Smooth muscle cell (in vitro differentiated cells): ENCODE measurements around the gene CFAP58. TPM values are rescaled to one million over a fixed set of nuclear protein-coding genes. Genes with fewer than 3 reads are reported as not detected.

Experiments used
- DNase-seq: peaks from one replicate; lab custom pipeline; 2025; ENCODE audit not compliant: unreplicated experiment; lab: John Stamatoyannopoulos, UW
- H2AFZ ChIP-seq: fragments of 200-600 bp; sonication (generic); 2 replicates; pipeline ENCODE4 v1.6.0; 2016; ENCODE audit warnings: antibody characterized with exemption, low read depth, mild to moderate bottlenecking
- H3F3A ChIP-seq: fragments of 200-600 bp; sonication (generic); 2 replicates; pipeline ENCODE4 v1.6.0; 2017; ENCODE audit warnings: antibody characterized with exemption, low read depth
- H3K27ac ChIP-seq: fragments of 200-600 bp; sonication (generic); 2 replicates; pipeline ENCODE4 v1.5.1; 2016; ENCODE audit warnings: low read depth, mild to moderate bottlenecking
- H3K27me3 ChIP-seq: fragments of 200-600 bp; sonication (generic); 2 replicates; pipeline ENCODE4 v1.6.1; 2016; ENCODE audit warnings: low read depth, mild to moderate bottlenecking
- H3K36me3 ChIP-seq: fragments of 200-600 bp; sonication (generic); 2 replicates; pipeline ENCODE4 v1.5.1; 2016; ENCODE audit warnings: low read depth
- H3K4me1 ChIP-seq: fragments of 200-600 bp; sonication (generic); 2 replicates; pipeline ENCODE4 v1.5.1; 2016; ENCODE audit warnings: low read depth
- H3K4me2 ChIP-seq: fragments of 200-600 bp; sonication (generic); 2 replicates; pipeline ENCODE4 v1.6.0; 2016; ENCODE audit warnings: mild to moderate bottlenecking
- H3K4me3 ChIP-seq: fragments of 200-600 bp; sonication (generic); 2 replicates; pipeline ENCODE4 v1.5.1; 2016; ENCODE audit warnings: mild to moderate bottlenecking
- H3K79me2 ChIP-seq: fragments of 200-600 bp; sonication (generic); 2 replicates; pipeline ENCODE4 v1.6.0; 2016; ENCODE audit warnings: low read depth, mild to moderate bottlenecking
- H3K9ac ChIP-seq: fragments of 200-600 bp; sonication (generic); 2 replicates; pipeline ENCODE4 v1.6.0; 2016; ENCODE audit warnings: low read depth
- H3K9me3 ChIP-seq: fragments of 200-600 bp; sonication (generic); replicated peaks from 2 replicates; pipeline ENCODE4 v1.5.1; 2016; ENCODE audit warnings: low read depth
- H4K20me1 ChIP-seq: fragments of 200-600 bp; sonication (generic); 2 replicates; pipeline ENCODE4 v1.6.0; 2016; ENCODE audit warnings: low read depth
- WGBS: methylation state at CpG from one replicate; pipeline ENCODE4 v1.1.7; 2016; ENCODE audit warnings: low lambda C conversion rate; 5-methylcytosine and 5-hydroxymethylcytosine counted together
- polyA plus RNA-seq: library from polyadenylated mRNA; unstranded; fragments of >200 nt; fragmentation: Nextera tagmentation; extraction: Ambion mirVana; gene quantifications from 2 replicates; pipeline ENCODE4 v1.2.1, GENCODE V29; 2016
- total RNA-seq: library from RNA; depleted of rRNA; stranded (reverse); fragments of >200 nt; gene quantifications from 2 replicates; pipeline ENCODE4 v1.2.3, GENCODE V29; 2014
- TF ChIP-seq, protein P1 (sequence below): fragments of 200-600 bp; sonication (generic); IDR thresholded peaks from 2 replicates; pipeline ENCODE4 v1.5.1; 2017; ENCODE audit warnings: borderline replicate concordance, mild to moderate bottlenecking, antibody characterized with exemption; ENCODE audit not compliant: insufficient read depth, poor library complexity, severe bottlenecking

The CFAP58 gene
- total and polyA plus RNA-seq, 2 experiments from 2014 or later = 0.39 to 0.54 TPM

DNA sequence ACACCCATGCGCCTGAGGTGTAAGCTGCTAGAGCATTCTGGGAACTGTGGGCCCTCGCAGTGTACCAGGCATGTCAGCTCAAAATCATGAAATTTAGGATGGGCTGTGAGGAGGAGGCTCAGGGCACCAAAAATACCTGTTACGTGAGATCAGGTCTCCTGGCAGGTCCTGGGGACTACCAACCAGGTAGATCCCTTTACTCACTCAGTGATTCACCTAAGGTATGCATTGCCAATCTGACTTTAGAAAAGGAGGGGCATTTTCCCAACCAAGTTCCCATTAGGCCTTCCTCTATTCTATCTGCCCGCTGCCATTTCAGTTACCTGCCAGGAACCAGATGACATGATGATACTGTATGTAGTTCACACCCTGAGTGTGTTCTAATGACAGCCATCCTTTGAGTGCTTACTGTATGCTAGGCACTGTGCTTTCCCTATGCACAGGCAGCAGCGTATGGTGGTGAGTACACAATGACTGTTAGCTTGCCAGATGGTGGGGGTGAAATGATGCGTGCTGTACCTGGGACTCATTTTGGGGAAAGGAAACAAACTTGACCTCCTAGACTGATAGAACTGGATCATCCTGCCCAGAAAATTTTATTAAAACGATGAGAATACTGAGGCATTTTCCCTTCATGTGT lies 62.0 kb downstream of the CFAP58 start:
- TF ChIP-seq, protein P1, sequence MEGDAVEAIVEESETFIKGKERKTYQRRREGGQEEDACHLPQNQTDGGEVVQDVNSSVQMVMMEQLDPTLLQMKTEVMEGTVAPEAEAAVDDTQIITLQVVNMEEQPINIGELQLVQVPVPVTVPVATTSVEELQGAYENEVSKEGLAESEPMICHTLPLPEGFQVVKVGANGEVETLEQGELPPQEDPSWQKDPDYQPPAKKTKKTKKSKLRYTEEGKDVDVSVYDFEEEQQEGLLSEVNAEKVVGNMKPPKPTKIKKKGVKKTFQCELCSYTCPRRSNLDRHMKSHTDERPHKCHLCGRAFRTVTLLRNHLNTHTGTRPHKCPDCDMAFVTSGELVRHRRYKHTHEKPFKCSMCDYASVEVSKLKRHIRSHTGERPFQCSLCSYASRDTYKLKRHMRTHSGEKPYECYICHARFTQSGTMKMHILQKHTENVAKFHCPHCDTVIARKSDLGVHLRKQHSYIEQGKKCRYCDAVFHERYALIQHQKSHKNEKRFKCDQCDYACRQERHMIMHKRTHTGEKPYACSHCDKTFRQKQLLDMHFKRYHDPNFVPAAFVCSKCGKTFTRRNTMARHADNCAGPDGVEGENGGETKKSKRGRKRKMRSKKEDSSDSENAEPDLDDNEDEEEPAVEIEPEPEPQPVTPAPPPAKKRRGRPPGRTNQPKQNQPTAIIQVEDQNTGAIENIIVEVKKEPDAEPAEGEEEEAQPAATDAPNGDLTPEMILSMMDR = no peak
- Histone ChIP-seq H3K27ac (no peak overlapping the region), H3K36me3 (no peaks in the 10 kb centered on the region), H2AFZ (no peak overlapping the region), H3K27me3 (no peaks in the 10 kb centered on the region), H3K4me1 (no peaks in the 10 kb centered on the region), H3K9me3 (no peaks in the 10 kb centered on the region), H3F3A (no peaks in the 10 kb centered on the region), H3K4me3 (no peak overlapping the region), H4K20me1 (no peaks in the 10 kb centered on the region), H3K4me2 (no peak overlapping the region), H3K79me2 (no peaks in the 10 kb centered on the region), H3K9ac (no peak overlapping the region)
- WGBS = 77% methylated on average over 7 of the region's 7 CpGs
- DNase-seq = no peak

- H3K27ac ChIP-seq = no peak overlapping the region
- H3F3A ChIP-seq = no peaks in the 10 kb centered on the region
- H4K20me1 ChIP-seq = no peaks in the 10 kb centered on the region
- 100% methylated on average over 1 of the region's 1 CpG for WGBS
- H3K9me3 ChIP-seq = no peaks in the 10 kb centered on the region
- no peak overlapping the region for H3K4me3 ChIP-seq
- H3K36me3 ChIP-seq = no peaks in the 10 kb centered on the region
- H2AFZ ChIP-seq = no peak overlapping the region
- H3K27me3 ChIP-seq = no peaks in the 10 kb centered on the region
- H3K4me1 ChIP-seq = no peaks in the 10 kb centered on the region
- TF ChIP-seq, protein P1 = no peak
- no peaks in the 10 kb centered on the region for H3K79me2 ChIP-seq
- H3K9ac ChIP-seq = no peak overlapping the region
- no peak for DNase-seq
- H3K4me2 ChIP-seq = no peak overlapping the region
These were observed 63.2 kb downstream of the CFAP58 start for GRCh38 chr10:104416851-104417250.

DNA sequence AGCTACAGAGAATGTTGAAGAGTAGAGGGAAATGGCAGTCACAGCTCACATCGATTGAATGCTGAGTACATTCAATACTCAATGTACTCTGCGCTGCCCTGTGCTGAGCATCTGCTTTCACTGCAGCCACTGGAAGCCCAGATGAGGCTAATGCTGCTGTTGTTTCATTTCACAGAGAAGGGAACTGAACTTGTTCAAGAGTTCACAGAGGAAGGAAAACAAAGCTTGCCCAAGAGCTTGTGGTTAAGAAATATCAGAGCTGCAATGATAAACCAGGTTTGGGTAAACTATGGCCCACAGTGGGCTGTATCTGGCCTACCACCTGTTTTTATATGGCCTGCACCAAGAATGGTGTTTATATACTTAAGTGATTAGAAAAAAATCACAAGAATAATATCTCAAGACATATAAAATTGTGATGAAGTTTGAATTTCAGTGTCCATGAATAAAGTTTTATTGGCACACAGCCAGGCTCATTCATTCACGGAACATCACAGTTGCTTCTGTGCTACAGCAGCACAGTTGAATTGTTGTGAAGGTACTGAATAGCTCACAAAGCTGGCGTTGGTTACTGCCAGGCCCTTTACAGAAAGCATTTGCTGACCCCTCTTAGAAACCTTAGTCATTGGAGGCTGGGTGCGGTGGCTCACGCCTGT lies 64.1 kb downstream of the CFAP58 start:
- 94% methylated on average over 6 of the region's 6 CpGs for WGBS
- Histone ChIP-seq H2AFZ (no peak overlapping the region), H3K79me2 (no peaks in the 10 kb centered on the region), H3K4me1 (no peaks in the 10 kb centered on the region), H3K4me3 (no peak overlapping the region), H3K27me3 (no peaks in the 10 kb centered on the region), H3K9ac (no peak overlapping the region), H3K27ac (no peak overlapping the region), H4K20me1 (no peaks in the 10 kb centered on the region), H3K36me3 (no peaks in the 10 kb centered on the region), H3F3A (no peaks in the 10 kb centered on the region), H3K4me2 (no peak overlapping the region), H3K9me3 (no peaks in the 10 kb centered on the region)
- TF ChIP-seq, protein P1 = no peak
- no peak for DNase-seq

GRCh38 chr10:104424719-104425118 lies 71.1 kb downstream of the CFAP58 start:
- TF ChIP-seq, protein P1 = no peak
- H3K9me3 ChIP-seq = no peaks in the 10 kb centered on the region
- H4K20me1 ChIP-seq = no peaks in the 10 kb centered on the region
- peak overlapping the region; percentile 14 for H3K27ac ChIP-seq
- no peaks in the 10 kb centered on the region for H3K36me3 ChIP-seq
- H3K4me3 ChIP-seq = no peak overlapping the region
- H3K4me1 ChIP-seq = peaks cover 4% of the 10 kb centered on the region
- DNase-seq = no peak
- no peak overlapping the region for H3K9ac ChIP-seq
- no peaks in the 10 kb centered on the region for H3K27me3 ChIP-seq
- H3K79me2 ChIP-seq = no peaks in the 10 kb centered on the region
- H3K4me2 ChIP-seq = no peak overlapping the region
- no peak overlapping the region for H2AFZ ChIP-seq
- WGBS = 73% methylated on average over 1 of the region's 1 CpG
- H3F3A ChIP-seq = no peaks in the 10 kb centered on the region
